ENCODE data around the gene URI1. TPM values are rescaled to one million over a fixed set of nuclear protein-coding genes. Genes with fewer than 3 reads are reported as not detected.

URI1 gene
- total RNA-seq, 4 donors from 2014 or later: 65.0 to 84.4 (median 71.9) TPM

DNA sequence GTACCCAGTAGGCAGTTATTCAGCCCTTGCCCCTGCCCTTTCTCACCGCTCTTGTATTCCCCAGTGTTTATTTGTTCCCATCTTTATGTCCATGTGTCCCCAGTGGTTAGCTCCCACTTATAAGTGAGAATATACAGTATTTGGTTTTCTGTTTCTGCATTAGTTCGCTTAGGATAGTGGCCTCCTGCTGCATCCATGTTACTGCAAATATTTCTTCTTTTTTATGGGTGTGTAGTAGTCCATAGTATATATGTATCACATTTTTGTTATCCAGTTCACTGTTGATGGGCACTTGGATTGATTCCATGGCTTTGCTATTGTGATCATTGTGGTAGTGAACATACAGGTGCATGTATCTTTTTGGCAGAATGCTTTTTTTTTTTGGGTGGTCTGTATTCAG is 32.7 kb downstream of the URI1 start:
- TF ChIP-seq EP300 (IDR thresholded peaks at IDR 0.05) (no peak), POLR2A (IDR thresholded peaks at IDR 0.05) (no peak), POLR2AphosphoS5 (IDR thresholded peaks at IDR 0.05) (no peak)
- TF ChIP-seq, protein P1, sequence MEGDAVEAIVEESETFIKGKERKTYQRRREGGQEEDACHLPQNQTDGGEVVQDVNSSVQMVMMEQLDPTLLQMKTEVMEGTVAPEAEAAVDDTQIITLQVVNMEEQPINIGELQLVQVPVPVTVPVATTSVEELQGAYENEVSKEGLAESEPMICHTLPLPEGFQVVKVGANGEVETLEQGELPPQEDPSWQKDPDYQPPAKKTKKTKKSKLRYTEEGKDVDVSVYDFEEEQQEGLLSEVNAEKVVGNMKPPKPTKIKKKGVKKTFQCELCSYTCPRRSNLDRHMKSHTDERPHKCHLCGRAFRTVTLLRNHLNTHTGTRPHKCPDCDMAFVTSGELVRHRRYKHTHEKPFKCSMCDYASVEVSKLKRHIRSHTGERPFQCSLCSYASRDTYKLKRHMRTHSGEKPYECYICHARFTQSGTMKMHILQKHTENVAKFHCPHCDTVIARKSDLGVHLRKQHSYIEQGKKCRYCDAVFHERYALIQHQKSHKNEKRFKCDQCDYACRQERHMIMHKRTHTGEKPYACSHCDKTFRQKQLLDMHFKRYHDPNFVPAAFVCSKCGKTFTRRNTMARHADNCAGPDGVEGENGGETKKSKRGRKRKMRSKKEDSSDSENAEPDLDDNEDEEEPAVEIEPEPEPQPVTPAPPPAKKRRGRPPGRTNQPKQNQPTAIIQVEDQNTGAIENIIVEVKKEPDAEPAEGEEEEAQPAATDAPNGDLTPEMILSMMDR (IDR thresholded peaks at IDR 0.05): no peak
- 96 to 100% methylated on average over 2 of the region's 2 CpGs for WGBS, 2 donors (ENCODE audit: low coverage in 1 of 2)

GRCh38 chr19:29976151-29976943 is 34.3 kb downstream of the URI1 start:
- Histone ChIP-seq H3K4me3 (no peak overlapping the region), H3K4me1 (peaks cover 0 to 26% (median 0%) of the 10 kb centered on the region in 3 donors), H3K36me3 (no peaks in the 10 kb centered on the region), H3K27me3 (no peaks in the 10 kb centered on the region), H3K27ac (no peak overlapping the region), H3K9me3 (no peaks in the 10 kb centered on the region)
- TF ChIP-seq POLR2AphosphoS5 (IDR thresholded peaks at IDR 0.05) (no peak), POLR2A (IDR thresholded peaks at IDR 0.05) (no peak), EP300 (IDR thresholded peaks at IDR 0.05) (no peak)
- TF ChIP-seq, protein P1 (IDR thresholded peaks at IDR 0.05): no peak
- 93 to 94% methylated on average over 4 to 5 of the region's 6 CpGs for WGBS, 2 donors (ENCODE audit: low coverage in 1 of 2)
- no peak for ATAC-seq

More for the DNA sequence above, 32.7 kb downstream of the URI1 start:
- no peak overlapping the region for H3K27ac ChIP-seq
- no peak overlapping the region for H3K4me3 ChIP-seq
- H3K4me1 ChIP-seq: peaks cover 0 to 33% (median 0%) of the 10 kb centered on the region in 3 donors
- H3K9me3 ChIP-seq: no peaks in the 10 kb centered on the region
- H3K27me3 ChIP-seq: no peaks in the 10 kb centered on the region
- no peak for ATAC-seq
- no peaks in the 10 kb centered on the region for H3K36me3 ChIP-seq

GRCh38 chr19:29978080-29978479 is 36.0 kb downstream of the URI1 start:
- ATAC-seq: no peak
- TF ChIP-seq POLR2AphosphoS5 (IDR thresholded peaks at IDR 0.05) (no peak), POLR2A (IDR thresholded peaks at IDR 0.05) (no peak), EP300 (IDR thresholded peaks at IDR 0.05) (no peak)
- TF ChIP-seq, protein P1 (IDR thresholded peaks at IDR 0.05): no peak
- WGBS, 2 donors (ENCODE audit: low coverage in 1 of 2): 62 to 76% methylated on average over 3 of the region's 3 CpGs
- Histone ChIP-seq H3K4me3 (no peak overlapping the region), H3K36me3 (no peaks in the 10 kb centered on the region), H3K27me3 (no peaks in the 10 kb centered on the region), H3K4me1 (peaks cover 0 to 20% (median 0%) of the 10 kb centered on the region in 3 donors), H3K27ac (no peak overlapping the region), H3K9me3 (no peaks in the 10 kb centered on the region)

GRCh38 chr19:29983568-29983967 is 41.5 kb downstream of the URI1 start:
- H3K4me1 ChIP-seq: peaks cover 0 to 4% (median 0%) of the 10 kb centered on the region in 3 donors

More at GRCh38 chr19:29983568-29983967, 41.5 kb downstream of the URI1 start:
- TF ChIP-seq EP300 (IDR thresholded peaks at IDR 0.05) (no peak), POLR2AphosphoS5 (IDR thresholded peaks at IDR 0.05) (no peak)
- TF ChIP-seq, protein P1 (IDR thresholded peaks at IDR 0.05): no peak
- Histone ChIP-seq H3K36me3 (peaks cover 0 to 9% of the 10 kb centered on the region in 2 donors), H3K4me3 (no peak overlapping the region), H3K27me3 (no peaks in the 10 kb centered on the region), H3K27ac (no peak overlapping the region), H3K9me3 (no peaks in the 10 kb centered on the region)
- ATAC-seq: no peak
- 60 to 63% methylated on average over 1 to 3 of the region's 3 CpGs for WGBS, 2 donors (ENCODE audit: low coverage in 1 of 2)
